ENCODE measurements around the gene SCCPDH. TPM values are rescaled to one million over a fixed set of nuclear protein-coding genes. Genes with fewer than 3 reads are reported as not detected.

SCCPDH gene
- total RNA-seq, 2 experiments from 2014 or later = 23.8 to 24.3 TPM

- Mint-ChIP-seq H3K27me3 (ENCODE audit: low read depth) (peaks cover 19% of the 10 kb centered on the region), H3K4me3 (no peak overlapping the region), H3K27ac (no peak overlapping the region), H3K9me3 (no peaks in the 10 kb centered on the region), H3K4me1 (ENCODE audit: low read depth) (peaks cover 3% of the 10 kb centered on the region), H3K36me3 (ENCODE audit: low read depth) (no peaks in the 10 kb centered on the region)
- intact Hi-C loops (cut with micrococcal nuclease) = no loop called here
- no peak for DNase-seq
- CTCF ChIA-PET = no interaction called here
These were observed 67.2 kb downstream of the SCCPDH start for GRCh38 chr1:246791303-246791918.

GRCh38 chr1:246792603-246793002, 68.4 kb downstream of the SCCPDH start:
- no peaks in the 10 kb centered on the region for H3K9me3 Mint-ChIP-seq
- CTCF ChIA-PET = no interaction called here
- H3K4me1 Mint-ChIP-seq (ENCODE audit: low read depth) = peaks cover 3% of the 10 kb centered on the region
- intact Hi-C loops (cut with micrococcal nuclease) = no loop called here
- no peak for DNase-seq
- no peaks in the 10 kb centered on the region for H3K36me3 Mint-ChIP-seq (ENCODE audit: low read depth)
- H3K4me3 Mint-ChIP-seq = no peak overlapping the region
- no peak overlapping the region for H3K27ac Mint-ChIP-seq
- peaks cover 19% of the 10 kb centered on the region for H3K27me3 Mint-ChIP-seq (ENCODE audit: low read depth)

- H3K4me3 Mint-ChIP-seq = no peak overlapping the region
- CTCF ChIA-PET = no interaction called here
- intact Hi-C loops (cut with micrococcal nuclease) = no loop called here
These were observed 69.2 kb downstream of the SCCPDH start for GRCh38 chr1:246793356-246793896.

DNA sequence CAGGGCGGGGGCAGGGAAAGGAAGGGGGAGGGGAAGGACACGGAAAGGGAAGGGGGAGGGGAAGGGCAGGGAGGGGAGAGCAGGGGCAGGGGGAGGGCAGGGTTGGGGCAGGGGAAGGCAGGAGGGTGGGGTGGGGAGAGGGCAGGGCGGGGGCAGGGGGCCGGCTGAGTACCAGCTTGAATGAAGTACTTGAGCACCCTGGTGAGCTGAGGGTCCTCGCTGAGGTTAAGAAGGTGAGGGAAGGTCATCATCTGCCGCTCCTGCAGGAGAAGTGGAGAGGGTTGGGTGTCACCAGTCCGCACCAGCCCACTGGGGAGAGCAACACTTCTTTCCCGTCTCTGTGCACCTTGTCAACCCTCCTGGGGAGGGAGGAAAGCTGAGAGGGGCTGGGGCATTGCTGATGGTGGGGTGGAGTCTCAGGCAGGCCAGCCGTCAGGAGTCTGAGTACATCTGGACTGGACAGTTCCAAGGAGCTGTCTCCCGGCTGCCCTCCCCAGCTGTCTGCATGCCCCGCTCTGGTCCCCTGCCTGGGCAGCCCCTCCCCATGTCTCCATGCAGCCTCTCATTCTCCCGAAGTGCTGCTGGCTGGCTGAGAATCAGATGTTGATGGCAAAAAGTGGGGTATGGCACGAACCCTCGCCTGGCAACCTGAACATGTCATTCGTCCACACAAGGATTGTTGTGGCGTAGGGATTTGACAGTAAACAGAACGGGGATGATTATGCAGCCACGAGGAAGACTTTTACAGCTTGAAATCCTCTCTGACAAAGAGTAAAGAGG, 70.0 kb downstream of the SCCPDH start:
- Mint-ChIP-seq H3K27me3 (ENCODE audit: low read depth) (peaks cover 14% of the 10 kb centered on the region), H3K27ac (no peak overlapping the region), H3K9me3 (no peaks in the 10 kb centered on the region), H3K4me1 (ENCODE audit: low read depth) (peaks cover 1% of the 10 kb centered on the region), H3K36me3 (ENCODE audit: low read depth) (no peaks in the 10 kb centered on the region), H3K4me3 (no peak overlapping the region)
- CTCF ChIA-PET = no interaction called here
- no peak for DNase-seq
- intact Hi-C loops (cut with micrococcal nuclease) = no loop called here

More at GRCh38 chr1:246793356-246793896, 69.2 kb downstream of the SCCPDH start:
- Mint-ChIP-seq H3K27ac (no peak overlapping the region), H3K27me3 (ENCODE audit: low read depth) (peaks cover 17% of the 10 kb centered on the region), H3K9me3 (no peaks in the 10 kb centered on the region), H3K36me3 (ENCODE audit: low read depth) (no peaks in the 10 kb centered on the region), H3K4me1 (ENCODE audit: low read depth) (peaks cover 3% of the 10 kb centered on the region)
- no peak for DNase-seq

- H3K36me3 Mint-ChIP-seq (ENCODE audit: low read depth) = no peaks in the 10 kb centered on the region
- H3K27me3 Mint-ChIP-seq (ENCODE audit: low read depth) = peaks cover 8% of the 10 kb centered on the region
- no peak overlapping the region for H3K27ac Mint-ChIP-seq
- no peaks in the 10 kb centered on the region for H3K4me1 Mint-ChIP-seq (ENCODE audit: low read depth)
- no peak overlapping the region for H3K4me3 Mint-ChIP-seq
- DNase-seq = no peak
- intact Hi-C loops (cut with micrococcal nuclease) = no loop called here
- no peaks in the 10 kb centered on the region for H3K9me3 Mint-ChIP-seq
- CTCF ChIA-PET = no interaction called here
These were observed 70.8 kb downstream of the SCCPDH start for GRCh38 chr1:246794828-246795671.

DNA sequence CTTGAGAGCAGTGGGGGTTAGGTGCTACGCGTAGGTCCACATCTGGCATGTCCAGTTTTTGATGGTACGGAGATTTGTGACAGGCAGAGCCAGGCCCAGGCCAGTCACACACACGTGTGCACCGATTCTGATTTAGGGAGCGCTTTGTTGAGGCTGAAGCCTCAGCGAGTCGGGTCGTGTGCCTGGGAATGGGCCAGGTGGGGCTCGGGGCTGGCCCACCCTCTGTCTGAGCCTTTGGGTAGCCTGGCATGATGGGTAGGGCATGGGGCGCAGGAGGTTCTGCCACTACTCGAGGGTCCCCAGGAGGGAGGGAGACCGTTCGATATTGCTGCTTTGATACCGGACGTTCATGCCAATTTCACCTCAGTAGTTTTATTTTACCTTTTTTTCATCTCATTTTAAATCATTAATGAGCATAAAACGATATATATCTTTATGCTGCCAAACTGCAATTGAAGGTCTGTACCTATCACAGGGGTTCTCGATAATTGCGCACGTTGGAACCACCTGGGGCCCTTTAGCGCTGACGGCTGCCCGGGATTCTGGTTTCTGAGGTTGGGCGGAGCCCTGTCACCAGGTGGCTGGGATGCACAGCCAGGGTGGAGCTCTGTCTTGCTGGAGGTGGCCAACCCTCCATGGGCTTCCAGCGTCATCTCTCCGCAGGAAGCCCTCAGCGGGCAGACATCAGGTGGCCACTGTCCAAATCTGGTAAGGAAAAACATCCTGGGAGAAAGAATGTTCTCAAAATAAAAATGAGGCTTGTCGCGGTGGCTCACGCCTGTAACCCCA, 71.9 kb downstream of the SCCPDH start:
- no peak overlapping the region for H3K27ac Mint-ChIP-seq
- no peaks in the 10 kb centered on the region for H3K9me3 Mint-ChIP-seq
- no peaks in the 10 kb centered on the region for H3K4me1 Mint-ChIP-seq (ENCODE audit: low read depth)
- H3K27me3 Mint-ChIP-seq (ENCODE audit: low read depth) = no peaks in the 10 kb centered on the region
- no peak overlapping the region for H3K4me3 Mint-ChIP-seq
- CTCF ChIA-PET = no interaction called here
- no peaks in the 10 kb centered on the region for H3K36me3 Mint-ChIP-seq (ENCODE audit: low read depth)
- no peak for DNase-seq
- intact Hi-C loops (cut with micrococcal nuclease) = no loop called here

GRCh38 chr1:246797157-246797556, 72.9 kb downstream of the SCCPDH start:
- H3K27ac Mint-ChIP-seq = no peak overlapping the region
- H3K4me3 Mint-ChIP-seq = no peak overlapping the region
- DNase-seq = no peak
- H3K27me3 Mint-ChIP-seq (ENCODE audit: low read depth) = no peaks in the 10 kb centered on the region
- no peaks in the 10 kb centered on the region for H3K4me1 Mint-ChIP-seq (ENCODE audit: low read depth)
- no peaks in the 10 kb centered on the region for H3K36me3 Mint-ChIP-seq (ENCODE audit: low read depth)
- H3K9me3 Mint-ChIP-seq = no peaks in the 10 kb centered on the region
- intact Hi-C loops (cut with micrococcal nuclease) = no loop called here
- CTCF ChIA-PET = no interaction called here

GRCh38 chr1:246797597-246797996, 73.4 kb downstream of the SCCPDH start:
- Mint-ChIP-seq H3K27ac (no peak overlapping the region), H3K4me3 (no peak overlapping the region), H3K9me3 (no peaks in the 10 kb centered on the region), H3K27me3 (ENCODE audit: low read depth) (no peaks in the 10 kb centered on the region), H3K36me3 (ENCODE audit: low read depth) (no peaks in the 10 kb centered on the region), H3K4me1 (ENCODE audit: low read depth) (no peaks in the 10 kb centered on the region)
- intact Hi-C loops (cut with micrococcal nuclease) = no loop called here
- DNase-seq = no peak
- CTCF ChIA-PET = no interaction called here

DNA sequence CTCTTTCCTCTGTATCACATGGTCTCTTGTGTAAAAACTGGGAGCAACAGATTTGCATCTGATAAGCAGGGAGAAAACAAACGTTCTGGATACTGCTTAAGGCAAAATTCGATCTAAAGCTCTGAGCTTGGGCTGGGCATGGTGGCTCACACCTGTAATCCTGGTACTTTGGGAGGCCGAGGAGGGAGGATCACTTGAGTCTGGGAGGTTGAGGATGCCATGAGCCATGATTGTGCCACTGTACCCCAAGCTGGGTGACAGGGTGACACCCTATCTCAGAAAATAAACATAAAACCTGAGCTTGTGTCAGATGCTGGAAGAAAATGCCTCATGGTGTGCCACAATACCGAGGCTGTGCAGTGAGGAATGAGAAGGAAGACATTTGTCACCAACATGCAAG, 73.9 kb downstream of the SCCPDH start:
- DNase-seq = no peak
- Mint-ChIP-seq H3K27ac (no peak overlapping the region), H3K9me3 (no peaks in the 10 kb centered on the region), H3K4me3 (no peak overlapping the region), H3K27me3 (ENCODE audit: low read depth) (no peaks in the 10 kb centered on the region), H3K36me3 (ENCODE audit: low read depth) (no peaks in the 10 kb centered on the region), H3K4me1 (ENCODE audit: low read depth) (no peaks in the 10 kb centered on the region)
- CTCF ChIA-PET = no interaction called here
- intact Hi-C loops (cut with micrococcal nuclease) = no loop called here

DNA sequence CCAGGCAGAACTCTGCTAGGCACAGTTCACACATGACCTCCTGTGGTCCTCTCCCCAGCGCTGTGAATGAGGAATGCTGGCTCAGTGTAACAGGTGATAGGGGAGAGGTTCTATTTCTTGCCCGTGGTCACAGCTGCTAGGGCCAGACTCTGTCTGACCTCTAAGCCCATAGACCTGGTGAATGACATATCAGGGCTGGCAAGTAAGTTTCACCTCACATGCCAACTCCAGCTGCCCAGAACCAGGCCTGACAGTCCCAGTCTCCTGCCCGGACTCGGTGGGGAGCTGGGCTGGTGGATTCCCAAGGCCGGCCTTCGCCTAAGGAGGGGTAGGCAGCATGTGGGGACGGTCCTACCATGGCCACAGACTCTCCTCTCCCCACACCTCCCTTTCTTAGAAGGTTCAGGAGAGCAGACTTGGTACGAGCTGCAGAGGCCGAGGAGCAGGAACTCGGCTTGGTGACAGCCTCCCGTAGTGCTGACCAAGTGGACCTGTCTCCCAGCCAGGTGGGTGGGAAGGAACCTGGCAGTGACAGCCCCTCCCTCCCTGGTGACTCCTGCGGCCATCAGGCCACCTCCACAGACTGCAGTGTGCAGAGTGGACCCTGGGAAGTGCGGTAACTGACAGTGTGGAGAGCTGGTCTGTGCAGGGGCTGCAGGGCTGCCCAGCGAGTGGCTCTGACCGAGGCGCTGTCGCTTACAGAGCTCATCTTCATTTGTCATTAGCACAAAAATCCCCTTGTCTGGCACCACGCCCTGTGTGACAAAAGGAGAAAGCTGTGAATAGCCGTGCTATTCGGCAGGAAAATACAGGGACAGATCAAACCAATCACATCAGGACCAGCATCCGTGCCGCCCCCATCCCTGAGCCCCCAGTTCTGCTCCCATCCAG, 74.6 kb downstream of the SCCPDH start:
- Mint-ChIP-seq H3K4me3 (no peak overlapping the region), H3K9me3 (no peaks in the 10 kb centered on the region), H3K4me1 (ENCODE audit: low read depth) (no peaks in the 10 kb centered on the region), H3K27me3 (ENCODE audit: low read depth) (no peaks in the 10 kb centered on the region), H3K27ac (no peak overlapping the region), H3K36me3 (ENCODE audit: low read depth) (no peaks in the 10 kb centered on the region)
- DNase-seq = no peak
- CTCF ChIA-PET = no interaction called here
- intact Hi-C loops (cut with micrococcal nuclease) = no loop called here

DNA sequence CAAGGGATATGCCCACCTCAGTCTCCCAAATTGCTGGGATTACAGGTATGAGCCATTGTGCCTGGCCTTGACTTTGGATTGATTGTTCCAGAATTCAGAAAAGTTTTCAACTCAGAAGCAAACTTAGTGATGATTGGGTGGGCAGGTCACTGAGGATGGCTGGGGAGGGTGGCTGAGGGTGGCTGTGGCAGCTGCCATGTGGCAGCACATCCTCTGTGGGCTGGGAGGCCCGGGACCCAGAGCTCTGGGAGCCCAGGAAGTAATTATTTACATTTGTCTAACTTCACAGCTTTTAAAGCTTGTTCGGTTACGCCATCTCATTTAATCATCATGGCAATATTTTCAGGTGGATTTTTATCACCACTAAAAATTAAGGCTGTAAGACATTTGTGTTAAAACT, 76.1 kb downstream of the SCCPDH start:
- Mint-ChIP-seq H3K27me3 (ENCODE audit: low read depth) (no peaks in the 10 kb centered on the region), H3K27ac (no peak overlapping the region), H3K9me3 (no peaks in the 10 kb centered on the region), H3K4me3 (no peak overlapping the region), H3K4me1 (ENCODE audit: low read depth) (no peaks in the 10 kb centered on the region), H3K36me3 (ENCODE audit: low read depth) (no peaks in the 10 kb centered on the region)
- DNase-seq = no peak
- intact Hi-C loops (cut with micrococcal nuclease) = no loop called here
- CTCF ChIA-PET = no interaction called here

All from activated naive CD4-positive, alpha-beta T cell treated with anti-CD3 and anti-CD28 coated beads for 36 hours (primary cell).